ENCODE measurements around the gene SLC2A9.

SLC2A9 gene

DNA sequence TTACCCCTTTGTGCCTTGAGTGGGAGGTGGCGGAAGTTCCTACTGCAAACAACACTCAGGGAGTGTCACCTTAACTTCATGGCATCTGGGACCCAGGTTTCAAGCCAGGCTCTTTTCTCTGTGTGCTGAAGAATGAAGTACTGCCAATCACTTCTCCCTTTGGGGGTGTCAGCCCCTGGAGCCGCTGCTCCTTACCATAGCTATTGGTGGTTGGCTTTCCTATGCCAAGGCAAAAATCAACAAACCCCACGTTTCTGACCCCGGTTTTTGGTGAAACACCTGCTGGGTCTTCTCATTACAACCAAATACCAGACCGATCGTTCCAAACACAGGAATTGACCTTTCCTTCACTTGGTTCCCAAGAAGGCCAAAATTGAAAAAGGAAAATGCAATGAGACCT is 19.7 kb upstream of the SLC2A9 start:
- DNase-seq, result no peak

- DNase-seq, result no peak
These were observed 19.0 kb upstream of the SLC2A9 start for GRCh38 chr4:10040049-10040892.

- no peak for DNase-seq
These were observed 15.6 kb upstream of the SLC2A9 start for GRCh38 chr4:10036807-10037342.

DNA sequence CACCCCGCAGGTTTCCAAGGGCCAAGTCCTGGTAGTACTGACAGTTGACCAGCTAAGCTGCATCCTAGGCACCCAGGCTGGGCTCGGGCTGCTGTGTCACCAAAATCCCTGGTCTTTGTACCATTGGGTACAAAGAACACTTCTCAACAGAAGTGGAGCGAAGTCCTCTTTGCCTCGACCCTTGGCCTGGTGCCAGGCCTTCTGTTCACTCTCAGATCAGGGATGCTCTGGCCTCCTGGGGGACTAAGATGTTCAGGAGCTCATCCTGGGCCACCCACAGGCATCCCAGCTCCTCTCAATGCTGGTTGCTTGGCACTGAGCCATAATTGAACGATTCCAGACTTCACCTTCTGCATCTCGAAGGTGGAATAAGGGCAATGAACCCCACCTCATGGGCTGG is 13.8 kb upstream of the SLC2A9 start:
- no peak for DNase-seq

- DNase-seq, result no peak
These were observed 13.4 kb upstream of the SLC2A9 start for GRCh38 chr4:10034612-10035104.

GRCh38 chr4:10034136-10034535 is 12.8 kb upstream of the SLC2A9 start:
- DNase-seq, result no peak

- DNase-seq, result no peak
These were observed 12.0 kb upstream of the SLC2A9 start for GRCh38 chr4:10033191-10033881.

DNA sequence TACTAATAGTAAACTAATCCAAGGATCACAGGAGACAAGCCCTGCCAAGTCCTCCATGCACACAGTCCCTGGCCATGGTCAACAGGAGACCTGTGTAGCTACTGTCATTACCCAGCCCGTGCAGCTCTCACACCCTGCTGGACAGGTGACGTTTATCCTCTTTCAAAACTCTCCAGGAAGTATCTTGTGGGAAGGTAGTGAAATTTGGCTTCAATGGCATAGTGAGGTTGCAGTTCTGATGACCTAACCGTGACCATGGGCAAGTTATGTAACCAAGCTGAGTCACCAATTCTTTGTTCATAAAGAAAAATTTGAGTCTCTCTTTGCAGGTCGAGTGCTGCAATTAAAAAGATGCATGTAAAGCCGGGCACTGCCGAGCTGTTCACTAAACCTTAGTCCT is 11.3 kb upstream of the SLC2A9 start:
- no peak for DNase-seq

DNA sequence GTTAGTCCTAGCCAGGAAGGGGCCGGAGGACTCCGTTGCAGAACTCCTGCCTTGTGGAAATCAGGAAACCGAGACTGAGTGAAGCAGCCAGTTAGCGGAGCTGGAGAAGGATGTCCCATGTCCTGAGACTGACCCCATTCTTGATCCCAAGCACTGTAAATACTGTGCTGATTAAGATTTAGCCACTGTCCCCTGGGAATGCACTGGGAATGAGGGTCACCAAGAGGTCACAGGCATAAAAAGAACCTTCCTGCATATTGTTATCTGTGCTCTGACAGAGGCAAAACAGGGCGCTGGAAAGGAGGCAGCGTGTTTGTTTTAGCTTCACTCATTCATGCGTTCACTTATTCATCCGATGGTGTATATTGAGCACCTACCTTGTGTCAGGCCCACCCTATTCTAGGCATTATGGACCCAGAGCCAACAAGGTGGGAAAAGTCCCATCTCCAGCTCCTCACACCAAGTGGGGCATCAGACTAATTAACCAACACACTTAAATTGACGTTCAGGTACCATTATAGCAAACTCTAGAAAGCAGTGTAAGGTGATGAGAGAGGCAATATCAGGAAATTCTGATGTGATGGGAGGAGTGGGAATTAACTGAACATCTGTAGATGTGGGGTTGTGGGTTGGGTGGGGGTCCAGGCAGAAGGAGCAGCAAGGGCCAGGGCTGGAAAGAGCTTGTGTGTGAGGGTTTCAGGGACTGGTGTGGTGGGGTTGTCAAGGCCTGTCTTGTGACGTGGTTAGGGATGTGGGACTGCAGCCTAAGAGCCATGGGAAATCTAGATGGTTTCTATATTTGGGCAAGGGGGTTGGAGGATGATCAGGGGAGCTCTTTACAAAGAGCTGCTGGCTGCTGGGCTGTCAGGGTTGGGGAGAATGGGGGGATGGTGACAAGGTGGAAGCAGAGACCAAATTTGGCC is 10.6 kb upstream of the SLC2A9 start:
- DNase-seq, result no peak

DNA sequence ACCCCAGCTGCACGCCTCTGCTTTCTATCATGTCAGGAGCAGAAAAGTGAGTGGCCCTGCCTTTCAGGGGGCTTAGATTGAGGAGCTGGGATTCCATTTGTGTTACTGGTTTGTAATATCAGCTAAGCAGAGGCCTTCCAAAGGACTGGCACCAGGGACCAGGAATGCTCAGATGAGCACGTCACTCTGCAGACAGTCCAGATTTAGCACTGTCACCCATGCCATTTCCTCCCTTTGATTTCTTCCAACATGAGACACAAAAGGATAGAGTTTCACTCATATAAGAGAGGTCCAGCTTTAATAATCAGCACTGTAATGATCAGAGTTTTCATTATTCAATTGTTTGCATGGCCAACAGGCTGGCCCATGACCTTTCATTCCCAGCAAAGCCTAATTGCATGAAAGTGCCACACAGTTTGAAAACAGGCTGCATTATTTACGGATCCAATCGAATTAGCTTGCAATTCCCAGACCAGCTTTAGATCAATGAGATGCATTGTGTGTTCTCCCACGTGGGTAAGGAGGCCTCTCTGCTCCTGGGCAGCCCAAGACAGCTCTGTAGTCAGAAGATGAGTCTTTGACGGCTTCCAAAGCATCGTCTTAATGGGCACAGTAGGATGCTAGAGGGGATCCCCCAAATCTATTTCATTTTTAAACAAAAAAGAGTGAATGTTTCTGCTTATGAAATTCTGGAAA is 9.8 kb upstream of the SLC2A9 start:
- DNase-seq, result no peak

- DNase-seq, result no peak
These were observed 8.1 kb upstream of the SLC2A9 start for GRCh38 chr4:10029403-10029802.

- no peak for DNase-seq
These were observed 7.6 kb upstream of the SLC2A9 start for GRCh38 chr4:10028910-10029309.

GRCh38 chr4:10026485-10026884 is 5.2 kb upstream of the SLC2A9 start:
- no peak for DNase-seq

DNA sequence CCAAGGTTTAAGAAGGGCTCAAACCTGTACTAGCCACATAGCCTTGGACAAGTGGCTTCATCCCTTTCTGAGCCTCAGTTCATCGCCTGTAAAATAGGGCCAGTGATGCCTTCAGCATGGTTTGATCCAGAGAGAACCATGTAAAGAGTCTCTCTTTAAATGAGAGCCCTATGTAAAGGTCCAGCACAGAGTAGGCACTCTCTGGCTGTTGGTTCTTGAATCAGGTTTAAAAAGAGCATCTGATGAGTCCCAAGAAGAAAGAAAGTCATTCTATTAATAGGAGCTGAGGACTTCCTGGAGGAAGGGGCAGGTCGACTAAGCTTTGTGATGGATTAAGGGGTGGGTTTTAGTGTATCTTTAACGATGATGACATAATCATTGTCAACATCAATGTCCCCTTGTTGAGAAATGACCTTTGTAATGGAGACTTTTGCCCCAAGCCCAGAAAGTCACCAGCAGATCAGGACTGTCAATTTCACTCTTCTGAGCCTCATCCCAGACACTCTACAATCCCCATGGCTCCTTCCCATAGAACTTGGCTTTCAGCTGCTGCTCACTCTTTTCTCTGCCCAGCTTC is 4.0 kb upstream of the SLC2A9 start:
- DNase-seq, result no peak

DNA sequence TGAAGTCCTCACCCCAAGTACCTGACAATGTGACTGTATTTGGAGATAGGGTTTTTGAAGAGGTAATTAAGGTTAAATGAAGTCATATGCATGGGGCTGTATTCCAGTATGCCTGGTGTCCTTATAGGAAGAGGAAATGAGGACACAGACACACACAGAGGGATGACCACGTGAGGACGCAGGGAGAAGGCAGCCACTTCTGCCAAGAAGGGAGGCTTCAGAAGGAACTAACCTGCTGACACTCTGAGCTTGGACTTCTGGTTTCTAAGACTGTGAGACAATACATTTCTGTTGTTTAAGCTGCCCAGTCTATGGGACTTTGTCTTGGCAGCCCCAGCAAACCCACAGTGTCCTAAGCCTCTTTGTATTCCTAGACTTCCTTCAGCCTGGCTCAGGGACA is 3.0 kb upstream of the SLC2A9 start:
- no peak for DNase-seq

DNA sequence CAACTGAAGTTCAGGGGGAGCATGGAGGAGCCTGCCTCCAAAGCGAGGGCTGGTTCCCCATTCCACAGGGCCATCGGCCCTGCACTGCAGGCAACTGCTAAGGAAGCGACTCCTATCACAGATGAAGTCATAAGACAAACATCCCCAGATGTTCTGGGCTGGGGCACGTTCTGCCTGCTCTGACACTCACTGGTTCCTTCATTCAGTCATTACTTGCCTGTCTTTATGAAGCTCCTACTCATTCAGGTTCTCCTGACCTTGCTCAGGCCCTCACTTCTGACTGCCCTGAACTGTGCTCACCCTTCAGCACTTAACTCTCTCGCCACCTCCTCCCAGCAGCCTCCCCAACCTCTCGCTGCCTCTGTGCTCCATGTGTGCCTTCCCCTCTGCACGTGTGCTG is 2.5 kb upstream of the SLC2A9 start:
- no peak for DNase-seq

GRCh38 chr4:10023050-10023419 is 1.7 kb upstream of the SLC2A9 start:
- DNase-seq, result no peak

- no peak for DNase-seq
These were observed 1.2 kb upstream of the SLC2A9 start for GRCh38 chr4:10022346-10023049.

GRCh38 chr4:10021653-10022023 is 341 bp upstream of the SLC2A9 start:
- DNase-seq, result no peak

DNA sequence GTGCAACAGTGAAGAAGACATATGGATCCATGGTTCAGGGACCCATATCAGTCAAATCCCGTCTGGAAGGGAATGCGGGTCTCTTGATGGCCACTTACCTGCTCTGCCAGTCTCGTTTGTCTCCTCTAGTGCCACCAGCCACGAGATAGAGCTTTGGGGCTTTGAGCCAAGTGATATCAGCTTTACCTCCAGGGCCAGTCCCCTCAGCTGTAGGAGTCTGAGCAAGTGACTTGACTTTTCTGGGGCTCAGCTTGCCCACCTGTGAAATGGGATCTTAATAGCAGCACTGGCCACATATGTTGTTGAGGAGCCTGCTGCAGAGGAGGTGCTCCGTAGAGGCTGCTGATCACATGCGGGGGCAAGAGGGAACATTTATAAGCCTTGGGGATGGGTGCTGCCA is 1.2 kb downstream of the SLC2A9 start:
- DNase-seq, result no peak

- no peak for DNase-seq
These were observed 1.7 kb downstream of the SLC2A9 start for GRCh38 chr4:10019521-10020051.
